ENCODE measurements around the gene REEP5.

REEP5 gene

DNA sequence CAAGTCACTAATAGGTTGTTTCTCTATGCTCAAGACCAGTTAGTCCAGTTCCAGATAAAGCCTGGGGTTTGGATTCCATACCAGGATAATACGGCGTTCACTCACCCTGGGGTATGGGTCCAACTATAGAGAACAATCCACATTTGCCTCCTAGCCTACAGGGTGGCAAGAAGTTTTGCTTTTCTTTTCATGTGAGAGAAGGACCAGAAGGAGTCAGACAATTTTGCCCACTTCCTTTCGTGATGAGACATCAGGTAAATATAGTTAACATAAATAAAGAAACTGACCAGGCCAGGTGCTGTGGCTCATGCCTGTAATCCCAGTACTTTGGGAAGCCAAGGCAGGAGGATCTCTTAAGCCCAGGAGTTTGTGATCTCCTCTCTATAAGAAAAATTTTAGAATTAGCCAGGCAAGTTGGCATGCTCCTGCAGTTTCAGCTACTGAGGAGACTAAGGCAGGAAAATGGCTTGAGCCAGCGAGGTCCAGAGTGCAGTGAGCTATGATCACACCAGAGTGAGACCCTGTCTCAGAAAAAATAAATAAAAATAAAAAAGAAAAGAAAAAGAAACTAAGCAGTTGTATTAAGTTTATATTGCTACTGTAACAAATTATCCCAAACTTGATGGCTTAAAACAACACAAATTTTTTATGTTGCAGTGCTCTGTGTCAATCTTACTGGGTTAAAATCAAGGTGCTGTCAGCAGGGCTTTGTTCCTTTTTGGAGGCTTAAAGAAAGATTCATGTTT is 7.5 kb upstream of the REEP5 start:
- no peak overlapping the region for H3K9ac ChIP-seq (ENCODE audit: low read length)
- no peaks in the 10 kb centered on the region for H3K36me3 ChIP-seq (ENCODE audit: insufficient read depth, low read length)
- no peaks in the 10 kb centered on the region for H3K9me3 ChIP-seq (ENCODE audit: low read length)
- H3K27me3 ChIP-seq (ENCODE audit: control insufficient read depth in 1 of 2, insufficient read depth in 2 of 2, low read length in 2 of 2), result no peaks in the 10 kb centered on the region
- H3K27ac ChIP-seq (ENCODE audit: low read depth, low read length), result no peak overlapping the region
- no peaks in the 10 kb centered on the region for H3K4me1 ChIP-seq (ENCODE audit: insufficient read depth, low read length)
- H3K4me3 ChIP-seq (ENCODE audit: low read depth in 1 of 2, low read length in 2 of 2), result no peak overlapping the region

DNA sequence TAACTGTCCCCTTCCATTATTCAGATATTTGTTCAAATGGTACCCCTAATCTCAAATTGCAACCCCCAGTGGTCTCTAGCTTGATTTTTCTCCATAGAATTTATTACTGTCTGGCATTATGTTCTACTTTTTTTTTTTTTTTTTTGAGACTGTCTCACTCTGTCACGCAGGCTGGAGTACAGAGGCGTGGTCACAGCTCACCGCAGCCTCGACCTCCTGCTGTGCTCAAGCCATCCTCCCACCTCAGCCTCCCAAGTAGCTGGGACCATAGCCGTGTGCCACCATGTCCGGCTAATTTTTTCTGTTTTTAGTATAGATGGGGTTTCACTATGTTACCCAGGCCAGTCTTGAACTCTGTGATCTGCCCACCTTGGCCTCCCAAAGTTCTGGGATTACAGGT is 2.0 kb upstream of the REEP5 start:
- no peak overlapping the region for H3K4me3 ChIP-seq (ENCODE audit: low read depth in 1 of 2, low read length in 2 of 2)
- H3K27me3 ChIP-seq (ENCODE audit: control insufficient read depth in 1 of 2, insufficient read depth in 2 of 2, low read length in 2 of 2), result no peaks in the 10 kb centered on the region
- no peaks in the 10 kb centered on the region for H3K9me3 ChIP-seq (ENCODE audit: low read length)
- H3K27ac ChIP-seq (ENCODE audit: low read depth, low read length), result no peak overlapping the region
- peaks cover 24% of the 10 kb centered on the region for H3K4me1 ChIP-seq (ENCODE audit: insufficient read depth, low read length)
- no peak overlapping the region for H3K9ac ChIP-seq (ENCODE audit: low read length)
- H3K36me3 ChIP-seq (ENCODE audit: insufficient read depth, low read length), result peaks cover 8% of the 10 kb centered on the region

GRCh38 chr5:112923148-112923917 is 1.3 kb upstream of the REEP5 start:
- no peaks in the 10 kb centered on the region for H3K27me3 ChIP-seq (ENCODE audit: control insufficient read depth in 1 of 2, insufficient read depth in 2 of 2, low read length in 2 of 2)
- H3K9ac ChIP-seq (ENCODE audit: low read length), result no peak overlapping the region
- no peaks in the 10 kb centered on the region for H3K9me3 ChIP-seq (ENCODE audit: low read length)
- peaks cover 24% of the 10 kb centered on the region for H3K4me1 ChIP-seq (ENCODE audit: insufficient read depth, low read length)
- H3K36me3 ChIP-seq (ENCODE audit: insufficient read depth, low read length), result peaks cover 9% of the 10 kb centered on the region
- no peak overlapping the region for H3K27ac ChIP-seq (ENCODE audit: low read depth, low read length)
- H3K4me3 ChIP-seq (ENCODE audit: low read depth in 1 of 2, low read length in 2 of 2), result no peak overlapping the region

DNA sequence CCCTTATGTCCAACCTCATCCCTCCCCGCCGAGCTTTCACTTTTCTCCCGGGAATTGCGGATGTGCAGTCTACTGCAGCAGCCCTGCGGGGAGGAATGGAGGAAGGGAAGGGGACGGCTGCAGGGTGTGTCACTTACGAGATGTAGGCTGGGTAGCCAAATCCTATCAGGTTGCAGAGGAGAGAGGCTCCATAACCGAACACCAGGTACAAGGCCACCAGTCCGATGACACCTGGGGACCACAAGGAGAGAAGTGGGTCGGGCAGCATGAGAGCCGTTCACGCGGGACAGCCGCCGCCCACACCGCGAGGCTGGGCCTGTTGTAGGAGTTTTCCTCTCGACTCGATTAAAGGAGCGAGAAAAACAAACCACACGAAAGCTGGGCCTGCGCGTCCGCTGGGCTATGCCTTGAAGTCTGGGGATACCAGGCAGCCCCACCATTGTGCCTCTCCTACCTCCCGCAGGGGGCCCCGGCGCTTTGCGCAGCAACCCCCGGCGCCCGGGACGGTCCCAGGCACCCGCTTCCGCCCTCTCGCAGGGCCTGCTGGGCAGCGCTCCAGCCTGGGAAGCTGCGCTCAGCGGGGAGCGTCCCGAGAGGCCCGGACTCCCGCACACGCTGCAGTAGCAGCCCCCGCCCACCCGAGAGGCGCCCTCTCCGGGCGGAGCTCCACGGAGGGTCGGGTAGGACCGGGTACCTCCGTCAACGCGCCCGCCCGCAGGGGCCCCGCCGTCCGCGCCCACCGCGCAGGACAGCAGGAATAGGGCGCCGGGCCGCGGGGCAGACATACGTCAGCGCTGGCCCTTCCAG is 798 bp downstream of the REEP5 start:
- Histone ChIP-seq H3K4me1 (ENCODE audit: insufficient read depth, low read length) (peaks cover 40% of the 10 kb centered on the region), H3K27me3 (ENCODE audit: control insufficient read depth in 1 of 2, insufficient read depth in 2 of 2, low read length in 2 of 2) (no peaks in the 10 kb centered on the region), H3K9me3 (ENCODE audit: low read length) (no peaks in the 10 kb centered on the region), H3K4me3 (ENCODE audit: low read depth in 1 of 2, low read length in 2 of 2) (peak overlapping the region; percentile 89 to 93), H3K9ac (ENCODE audit: low read length) (peak overlapping the region; percentile 80), H3K36me3 (ENCODE audit: insufficient read depth, low read length) (peaks cover 28% of the 10 kb centered on the region), H3K27ac (ENCODE audit: low read depth, low read length) (peak overlapping the region; percentile 99)

DNA sequence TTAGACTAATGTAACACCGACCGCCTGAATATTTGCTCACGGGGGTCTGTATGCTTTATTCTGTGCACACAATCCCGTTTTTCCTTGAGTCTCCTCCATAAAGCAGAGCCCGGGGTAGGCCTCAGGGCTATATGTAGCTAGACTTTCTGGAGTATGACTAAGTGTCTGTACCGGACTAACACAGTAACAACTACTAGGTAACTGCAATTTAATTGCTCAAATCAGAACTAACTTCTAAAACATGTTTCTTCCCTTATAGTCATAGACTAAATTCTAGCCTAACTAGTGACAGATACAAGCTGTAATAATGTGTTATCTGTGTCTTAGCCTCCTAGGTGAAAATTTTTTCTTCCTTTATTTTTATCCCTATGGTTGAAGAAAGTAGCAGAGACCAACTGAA is 2.1 kb downstream of the REEP5 start:
- H3K4me1 ChIP-seq (ENCODE audit: insufficient read depth, low read length), result peaks cover 40% of the 10 kb centered on the region
- H3K9ac ChIP-seq (ENCODE audit: low read length), result no peak overlapping the region
- peaks cover 32% of the 10 kb centered on the region for H3K36me3 ChIP-seq (ENCODE audit: insufficient read depth, low read length)
- H3K9me3 ChIP-seq (ENCODE audit: low read length), result no peaks in the 10 kb centered on the region
- no peak overlapping the region for H3K4me3 ChIP-seq (ENCODE audit: low read depth in 1 of 2, low read length in 2 of 2)
- no peak overlapping the region for H3K27ac ChIP-seq (ENCODE audit: low read depth, low read length)
- no peaks in the 10 kb centered on the region for H3K27me3 ChIP-seq (ENCODE audit: control insufficient read depth in 1 of 2, insufficient read depth in 2 of 2, low read length in 2 of 2)

- H3K27ac ChIP-seq (ENCODE audit: low read depth, low read length), result no peak overlapping the region
- peaks cover 40% of the 10 kb centered on the region for H3K4me1 ChIP-seq (ENCODE audit: insufficient read depth, low read length)
- no peak overlapping the region for H3K4me3 ChIP-seq (ENCODE audit: low read depth in 1 of 2, low read length in 2 of 2)
- H3K36me3 ChIP-seq (ENCODE audit: insufficient read depth, low read length), result peaks cover 35% of the 10 kb centered on the region
- H3K9me3 ChIP-seq (ENCODE audit: low read length), result no peaks in the 10 kb centered on the region
- no peaks in the 10 kb centered on the region for H3K27me3 ChIP-seq (ENCODE audit: control insufficient read depth in 1 of 2, insufficient read depth in 2 of 2, low read length in 2 of 2)
- H3K9ac ChIP-seq (ENCODE audit: low read length), result no peak overlapping the region
Measured at GRCh38 chr5:112918679-112919078, 3.3 kb downstream of the REEP5 start.

GRCh38 chr5:112918136-112918535 is 3.9 kb downstream of the REEP5 start:
- Histone ChIP-seq H3K36me3 (ENCODE audit: insufficient read depth, low read length) (peaks cover 37% of the 10 kb centered on the region), H3K27me3 (ENCODE audit: control insufficient read depth in 1 of 2, insufficient read depth in 2 of 2, low read length in 2 of 2) (no peaks in the 10 kb centered on the region), H3K27ac (ENCODE audit: low read depth, low read length) (no peak overlapping the region), H3K9me3 (ENCODE audit: low read length) (no peaks in the 10 kb centered on the region), H3K9ac (ENCODE audit: low read length) (no peak overlapping the region), H3K4me1 (ENCODE audit: insufficient read depth, low read length) (peaks cover 40% of the 10 kb centered on the region), H3K4me3 (ENCODE audit: low read depth in 1 of 2, low read length in 2 of 2) (no peak overlapping the region)

DNA sequence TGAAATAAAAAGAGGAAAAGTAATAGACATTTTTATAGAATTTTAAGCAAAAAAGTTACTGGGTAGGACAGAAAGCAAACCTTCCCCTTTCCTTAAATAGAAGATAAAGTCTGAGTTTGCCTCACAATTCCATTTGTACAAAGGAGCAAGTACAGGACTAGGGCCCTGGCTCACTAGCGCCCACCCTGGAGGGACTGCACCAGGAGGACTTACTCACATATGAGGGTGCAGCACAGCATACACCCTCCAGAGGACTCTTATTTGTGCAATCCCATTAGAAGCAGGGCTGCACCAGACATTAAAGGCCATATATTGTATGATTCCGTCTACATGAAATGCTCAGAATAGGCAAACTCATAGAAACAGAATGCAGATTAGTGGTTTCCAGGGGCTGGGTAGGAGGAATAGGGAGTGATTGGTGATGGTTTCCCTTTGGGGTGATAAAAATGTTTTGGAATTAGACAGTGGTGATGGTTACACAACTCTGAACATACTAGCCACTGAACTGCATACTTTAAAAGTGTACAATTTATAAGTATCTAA is 4.5 kb downstream of the REEP5 start:
- Histone ChIP-seq H3K27me3 (ENCODE audit: control insufficient read depth in 1 of 2, insufficient read depth in 2 of 2, low read length in 2 of 2) (no peaks in the 10 kb centered on the region), H3K9me3 (ENCODE audit: low read length) (no peaks in the 10 kb centered on the region), H3K36me3 (ENCODE audit: insufficient read depth, low read length) (peaks cover 37% of the 10 kb centered on the region), H3K4me3 (ENCODE audit: low read depth in 1 of 2, low read length in 2 of 2) (no peak overlapping the region), H3K4me1 (ENCODE audit: insufficient read depth, low read length) (peaks cover 34% of the 10 kb centered on the region), H3K9ac (ENCODE audit: low read length) (no peak overlapping the region), H3K27ac (ENCODE audit: low read depth, low read length) (no peak overlapping the region)

DNA sequence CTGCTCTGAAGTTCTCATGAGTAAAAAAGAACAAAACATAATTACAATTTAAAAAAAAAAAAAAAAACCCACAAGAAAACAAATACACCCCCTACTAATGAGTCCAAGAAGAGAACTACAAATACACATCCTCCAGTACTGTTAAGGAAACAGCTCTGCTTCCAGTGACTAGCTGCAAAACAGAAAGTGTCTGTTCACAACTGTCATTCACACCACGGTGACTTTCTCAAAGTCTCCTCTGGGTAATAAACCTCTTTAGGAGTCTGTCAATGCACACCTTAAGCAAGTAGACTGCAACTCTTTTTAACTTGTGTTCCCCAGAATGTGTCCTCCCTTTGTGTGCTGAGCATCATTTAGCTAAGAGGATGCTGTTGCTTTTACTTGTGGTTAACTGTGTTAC is 6.2 kb downstream of the REEP5 start:
- H3K27me3 ChIP-seq (ENCODE audit: control insufficient read depth in 1 of 2, insufficient read depth in 2 of 2, low read length in 2 of 2), result no peaks in the 10 kb centered on the region
- H3K4me3 ChIP-seq (ENCODE audit: low read depth in 1 of 2, low read length in 2 of 2), result no peak overlapping the region
- peaks cover 32% of the 10 kb centered on the region for H3K4me1 ChIP-seq (ENCODE audit: insufficient read depth, low read length)
- H3K9me3 ChIP-seq (ENCODE audit: low read length), result no peaks in the 10 kb centered on the region
- peaks cover 40% of the 10 kb centered on the region for H3K36me3 ChIP-seq (ENCODE audit: insufficient read depth, low read length)
- no peak overlapping the region for H3K9ac ChIP-seq (ENCODE audit: low read length)
- no peak overlapping the region for H3K27ac ChIP-seq (ENCODE audit: low read depth, low read length)

DNA sequence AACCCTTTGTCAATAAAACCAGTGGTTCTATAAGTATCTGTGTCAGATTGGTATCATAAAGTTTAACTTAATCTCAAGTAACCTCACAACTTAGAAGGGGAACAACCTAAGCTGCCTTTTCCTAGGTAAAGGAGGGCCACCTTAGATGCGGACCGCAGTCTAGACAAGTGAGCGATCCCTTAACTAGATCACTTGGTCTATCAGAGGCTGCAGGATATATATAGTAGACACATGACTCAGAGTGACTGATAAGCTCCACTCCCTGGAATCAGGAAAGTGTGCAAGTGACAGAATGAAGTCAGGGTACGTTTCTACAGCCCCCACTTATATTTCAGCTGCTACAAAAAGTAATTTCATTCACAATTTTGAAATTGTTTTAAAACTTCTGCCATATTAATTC is 7.4 kb downstream of the REEP5 start:
- H3K4me3 ChIP-seq (ENCODE audit: low read depth in 1 of 2, low read length in 2 of 2), result no peak overlapping the region
- H3K27ac ChIP-seq (ENCODE audit: low read depth, low read length), result no peak overlapping the region
- peaks cover 44% of the 10 kb centered on the region for H3K36me3 ChIP-seq (ENCODE audit: insufficient read depth, low read length)
- no peaks in the 10 kb centered on the region for H3K9me3 ChIP-seq (ENCODE audit: low read length)
- H3K9ac ChIP-seq (ENCODE audit: low read length), result no peak overlapping the region
- peaks cover 19% of the 10 kb centered on the region for H3K4me1 ChIP-seq (ENCODE audit: insufficient read depth, low read length)
- H3K27me3 ChIP-seq (ENCODE audit: control insufficient read depth in 1 of 2, insufficient read depth in 2 of 2, low read length in 2 of 2), result no peaks in the 10 kb centered on the region

- no peaks in the 10 kb centered on the region for H3K27me3 ChIP-seq (ENCODE audit: control insufficient read depth in 1 of 2, insufficient read depth in 2 of 2, low read length in 2 of 2)
- no peak overlapping the region for H3K27ac ChIP-seq (ENCODE audit: low read depth, low read length)
- H3K9me3 ChIP-seq (ENCODE audit: low read length), result no peaks in the 10 kb centered on the region
- peaks cover 21% of the 10 kb centered on the region for H3K36me3 ChIP-seq (ENCODE audit: insufficient read depth, low read length)
- peaks cover 5% of the 10 kb centered on the region for H3K4me1 ChIP-seq (ENCODE audit: insufficient read depth, low read length)
- no peak overlapping the region for H3K9ac ChIP-seq (ENCODE audit: low read length)
- no peak overlapping the region for H3K4me3 ChIP-seq (ENCODE audit: low read depth in 1 of 2, low read length in 2 of 2)
Measured at GRCh38 chr5:112910529-112910928, 11.5 kb downstream of the REEP5 start.

All from muscle layer of colon (tissue), 2 donors.